ENCODE measurements around the gene QPCT. TPM values are rescaled to one million over a fixed set of nuclear protein-coding genes. Genes with fewer than 3 reads are reported as not detected.

The QPCT gene
- total and polyA plus RNA-seq, 7 donors = 0.36 to 10.6 (median 2.5) TPM

GRCh38 chr2:37335604-37336003, 8.8 kb upstream of the QPCT start:
- H3K27me3 ChIP-seq (ENCODE audit: insufficient read depth in 3 of 3, low read length in 2 of 3) = no peaks in the 10 kb centered on the region
- no peak overlapping the region for H3K27ac ChIP-seq
- intact Hi-C loops (cut with DNase I) = no loop called here
- no peaks in the 10 kb centered on the region for H3K36me3 ChIP-seq (ENCODE audit: insufficient read depth in 1 of 2, low read depth in 1 of 2)
- H3K4me3 ChIP-seq = no peak overlapping the region
- ATAC-seq (no peak), DNase-seq (no peak)
- WGBS, 3 donors = 87 to 94% (median 92%) methylated on average over 2 of the region's 2 CpGs
- no peaks in the 10 kb centered on the region for H3K9me3 ChIP-seq
- TF ChIP-seq CTCF (IDR thresholded peaks at IDR 0.05) = no peak
- no peaks in the 10 kb centered on the region for H3K4me1 ChIP-seq

DNA sequence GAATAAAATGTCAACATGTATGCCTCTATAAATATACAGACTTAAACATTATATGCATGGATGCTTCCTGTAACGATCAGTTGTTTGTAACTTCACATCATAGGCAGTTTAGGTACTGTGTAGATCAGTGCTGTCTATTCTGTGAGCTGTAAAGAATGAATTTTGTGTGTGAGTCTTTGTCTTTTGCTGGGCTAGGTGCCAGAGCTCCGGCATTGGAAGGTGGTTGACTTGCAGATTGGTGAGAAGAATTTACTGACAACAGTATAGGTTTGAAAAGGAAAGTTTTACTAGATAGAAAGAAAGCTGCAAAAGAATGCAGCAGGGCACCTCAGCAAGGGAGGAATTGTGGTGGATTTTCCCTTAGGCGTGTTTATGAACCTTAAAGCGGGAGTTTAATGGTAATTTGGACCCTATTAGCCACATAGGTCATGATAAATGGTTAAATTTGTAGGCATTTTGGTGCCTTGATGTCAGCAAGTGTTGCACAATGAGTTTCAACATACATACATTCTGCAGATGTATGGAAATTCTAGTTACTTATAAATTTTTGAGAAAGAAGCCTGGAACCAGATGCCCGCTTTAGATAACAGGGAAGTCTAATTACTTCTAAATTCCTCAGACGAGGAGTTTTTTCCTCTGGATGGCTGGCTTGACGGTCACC, 6.7 kb upstream of the QPCT start:
- no peak for ATAC-seq
- intact Hi-C loops (cut with DNase I) = no loop called here

DNA sequence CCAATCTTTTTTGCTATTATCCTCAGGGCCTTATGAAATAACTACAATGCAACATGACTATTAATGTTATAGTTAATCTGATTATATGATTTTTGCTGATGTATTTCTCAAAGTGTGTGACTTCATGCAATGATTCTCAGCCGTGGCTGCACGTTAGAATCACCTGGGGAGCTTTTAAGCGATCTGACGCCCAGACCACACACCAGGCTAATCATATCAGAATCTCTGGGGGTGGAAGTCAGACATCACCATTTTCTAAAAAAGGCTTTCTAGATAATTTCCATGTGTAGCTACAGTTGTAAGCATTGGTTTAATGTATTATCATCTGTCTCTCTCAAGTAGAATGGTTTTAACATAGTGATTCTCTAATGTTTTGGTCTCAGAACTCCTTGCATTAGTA, 5.5 kb upstream of the QPCT start:
- DNase-seq (no peak), ATAC-seq (no peak)
- no peak for TF ChIP-seq CTCF (IDR thresholded peaks at IDR 0.05)
- WGBS, 3 donors = 70 to 84% (median 79%) methylated on average over 4 of the region's 4 CpGs
- Histone ChIP-seq H3K4me1 (peaks cover 7% of the 10 kb centered on the region), H3K27ac (no peak overlapping the region), H3K9me3 (no peaks in the 10 kb centered on the region), H3K4me3 (no peak overlapping the region), H3K27me3 (ENCODE audit: insufficient read depth in 3 of 3, low read length in 2 of 3) (no peaks in the 10 kb centered on the region), H3K36me3 (ENCODE audit: insufficient read depth in 1 of 2, low read depth in 1 of 2) (no peaks in the 10 kb centered on the region)
- intact Hi-C loops (cut with DNase I) = no loop called here

More for the DNA sequence above, 6.7 kb upstream of the QPCT start:
- Histone ChIP-seq H3K27me3 (ENCODE audit: insufficient read depth in 3 of 3, low read length in 2 of 3) (no peaks in the 10 kb centered on the region), H3K27ac (no peak overlapping the region), H3K9me3 (no peaks in the 10 kb centered on the region), H3K4me1 (peaks cover under 1% of the 10 kb centered on the region), H3K36me3 (ENCODE audit: insufficient read depth in 1 of 2, low read depth in 1 of 2) (no peaks in the 10 kb centered on the region), H3K4me3 (no peak overlapping the region)
- no peak for DNase-seq
- no peak for TF ChIP-seq CTCF (IDR thresholded peaks at IDR 0.05)
- WGBS, 3 donors = 80 to 83% (median 81%) methylated on average over 7 of the region's 7 CpGs

DNA sequence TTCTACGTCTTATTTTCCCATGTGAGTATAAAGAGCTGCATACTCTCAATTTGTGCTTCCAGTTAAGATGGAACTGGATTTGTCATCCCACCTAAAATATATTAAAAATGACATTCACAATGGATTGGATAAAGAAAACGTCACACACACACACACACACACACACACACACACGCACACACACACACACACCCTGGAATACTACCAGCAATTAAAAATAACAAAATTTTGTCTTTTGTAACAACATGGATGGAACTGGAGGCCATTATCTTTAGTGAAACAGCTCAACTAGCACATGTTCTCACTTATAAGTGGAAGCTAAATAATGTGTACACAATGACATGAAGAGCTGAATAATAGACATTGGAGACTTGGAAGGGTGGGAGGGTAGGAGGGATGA, 3.8 kb upstream of the QPCT start:
- Histone ChIP-seq H3K4me3 (no peak overlapping the region), H3K4me1 (peaks cover 11% of the 10 kb centered on the region), H3K36me3 (ENCODE audit: insufficient read depth in 1 of 2, low read depth in 1 of 2) (no peaks in the 10 kb centered on the region), H3K27ac (no peak overlapping the region), H3K9me3 (no peaks in the 10 kb centered on the region), H3K27me3 (ENCODE audit: insufficient read depth in 3 of 3, low read length in 2 of 3) (peaks cover 0 to 3% (median 0%) of the 10 kb centered on the region in 3 donors)
- no peak for ATAC-seq
- no peak for DNase-seq
- no peak for TF ChIP-seq CTCF (IDR thresholded peaks at IDR 0.05)
- 81 to 85% (median 83%) methylated on average over 3 of the region's 3 CpGs for WGBS, 3 donors
- intact Hi-C loops (cut with DNase I) = no loop called here

Measured in psoas muscle (tissue), 8 donors.